Retinal pigment epithelial cell (primary cell): ENCODE measurements around the gene CDHR2.

Source experiments
- DNase-seq: peaks from one replicate; pipeline ENCODE4 v3.0.0-alpha.2; 2010; ENCODE audit warnings: low read depth
- H3K4me3 ChIP-seq: 2 replicates; pipeline ENCODE4 v1.5.1; 2011; ENCODE audit warnings: mild to moderate bottlenecking, low read length, control low read depth, moderate library complexity
- CTCF ChIP-seq: conservative IDR thresholded peaks from 2 replicates; pipeline ENCODE4 v1.5.1; 2011; ENCODE audit warnings: low read depth, low read length, control low read depth, inconsistent platforms

The CDHR2 gene

GRCh38 chr5:176532795-176533194 is 16.3 kb upstream of the CDHR2 start:
- TF ChIP-seq CTCF, result no peak
- no peak for DNase-seq
- no peak overlapping the region for H3K4me3 ChIP-seq

DNA sequence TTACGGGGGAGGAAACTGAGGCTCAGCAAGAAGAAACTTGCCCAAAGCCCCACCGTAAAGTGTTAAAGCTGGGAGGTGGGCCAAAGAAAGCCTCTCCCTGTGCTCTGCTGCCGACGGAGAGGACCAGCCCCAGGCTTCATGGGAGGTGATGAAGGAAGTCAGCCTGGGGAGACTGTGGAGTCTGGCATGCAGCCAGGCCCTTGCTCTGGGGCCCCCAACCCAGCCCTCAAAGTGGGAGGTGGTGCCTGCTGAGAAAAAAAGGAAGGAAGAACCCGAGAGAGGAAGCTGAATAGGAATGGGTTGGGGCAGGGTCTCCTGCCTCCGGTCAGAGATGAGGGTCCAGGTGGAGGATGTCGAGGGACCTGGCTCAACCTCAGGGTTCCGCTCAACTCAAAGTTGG is 15.8 kb upstream of the CDHR2 start:
- no peak for DNase-seq
- TF ChIP-seq CTCF, result no peak
- H3K4me3 ChIP-seq, result no peak overlapping the region

GRCh38 chr5:176533894-176534611 is 15.1 kb upstream of the CDHR2 start:
- peak; percentile 9 for TF ChIP-seq CTCF
- DNase-seq, result no peak
- peak overlapping the region; percentile 6 for H3K4me3 ChIP-seq

GRCh38 chr5:176534640-176535039 is 14.5 kb upstream of the CDHR2 start:
- peak overlapping the region; percentile 99 for H3K4me3 ChIP-seq
- DNase-seq, result no peak
- no peak for TF ChIP-seq CTCF

GRCh38 chr5:176535101-176535663 is 14.0 kb upstream of the CDHR2 start:
- TF ChIP-seq CTCF, result no peak
- no peak for DNase-seq
- H3K4me3 ChIP-seq, result peak overlapping the region; percentile 99

- H3K4me3 ChIP-seq, result peak overlapping the region; percentile 99
- TF ChIP-seq CTCF, result no peak
Measured at GRCh38 chr5:176535664-176536131, 13.4 kb upstream of the CDHR2 start.

More at GRCh38 chr5:176535664-176536131, 13.4 kb upstream of the CDHR2 start:
- no peak for DNase-seq
